Progenitor cell of endocrine pancreas (in vitro differentiated cells): ENCODE results near the gene ASCL2. TPM values are rescaled to one million over a fixed set of nuclear protein-coding genes. Genes with fewer than 3 reads are reported as not detected.

Experiments used
- DNase-seq: peaks from one replicate; pipeline ENCODE4 v3.0.0; 2021; ENCODE audit warnings: low spot score; ENCODE audit not compliant: unreplicated experiment
- H3K27ac Mint-ChIP-seq: 2 replicates; pipeline ENCODE4 v1.8.0; 2021; ENCODE audit warnings: mild to moderate bottlenecking, moderate library complexity, mixed read lengths
- H3K27me3 Mint-ChIP-seq: 2 replicates; pipeline ENCODE4 v1.8.0; 2021; ENCODE audit warnings: mixed read lengths
- H3K36me3 Mint-ChIP-seq: 2 replicates; pipeline ENCODE4 v1.8.0; 2022; ENCODE audit warnings: mixed read lengths; ENCODE audit not compliant: insufficient read depth
- H3K4me1 Mint-ChIP-seq: 2 replicates; pipeline ENCODE4 v1.8.0; 2021; ENCODE audit warnings: low read depth, mixed read lengths
- H3K4me3 Mint-ChIP-seq: 2 replicates; pipeline ENCODE4 v1.8.0; 2021; ENCODE audit warnings: low read depth, mild to moderate bottlenecking, moderate library complexity, mixed read lengths
- H3K9me3 Mint-ChIP-seq: 2 replicates; pipeline ENCODE4 v1.8.0; 2021; ENCODE audit warnings: low read depth, mixed read lengths
- total RNA-seq: library from RNA; stranded (reverse); gene quantifications from 2 replicates; pipeline ENCODE4 v1.2.1, GENCODE V29; 2021
- TF ChIP-seq, protein P1 (sequence below): fragments of 200-600 bp; sonication (generic); IDR thresholded peaks from one replicate; pipeline ENCODE4 v1.5.0; 2021; ENCODE audit warnings: antibody characterized with exemption, mild to moderate bottlenecking; ENCODE audit not compliant: unreplicated experiment

The ASCL2 gene
- total RNA-seq, 1 donor from 2014 or later, result 2.4 TPM

DNA sequence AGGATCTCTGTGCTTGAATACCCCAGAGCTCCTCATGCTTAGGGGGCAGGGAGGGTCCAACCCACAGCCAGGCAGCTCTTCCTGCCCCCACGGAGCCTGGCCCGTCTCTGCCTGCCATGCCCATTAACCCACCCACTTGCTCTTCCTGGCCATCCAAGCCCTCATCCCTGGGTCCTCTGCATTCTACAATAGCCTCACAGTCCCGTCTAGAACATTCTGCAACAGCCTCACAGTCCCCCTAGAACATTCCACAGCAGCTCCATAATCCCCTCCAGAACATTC lies 46.5 kb upstream of the ASCL2 start:
- Mint-ChIP-seq H3K9me3 (peaks cover 6% of the 10 kb centered on the region), H3K36me3 (no peaks in the 10 kb centered on the region), H3K4me3 (no peak overlapping the region), H3K27me3 (peaks cover 23% of the 10 kb centered on the region), H3K4me1 (no peaks in the 10 kb centered on the region), H3K27ac (no peak overlapping the region)
- DNase-seq, result no peak
- TF ChIP-seq, protein P1, sequence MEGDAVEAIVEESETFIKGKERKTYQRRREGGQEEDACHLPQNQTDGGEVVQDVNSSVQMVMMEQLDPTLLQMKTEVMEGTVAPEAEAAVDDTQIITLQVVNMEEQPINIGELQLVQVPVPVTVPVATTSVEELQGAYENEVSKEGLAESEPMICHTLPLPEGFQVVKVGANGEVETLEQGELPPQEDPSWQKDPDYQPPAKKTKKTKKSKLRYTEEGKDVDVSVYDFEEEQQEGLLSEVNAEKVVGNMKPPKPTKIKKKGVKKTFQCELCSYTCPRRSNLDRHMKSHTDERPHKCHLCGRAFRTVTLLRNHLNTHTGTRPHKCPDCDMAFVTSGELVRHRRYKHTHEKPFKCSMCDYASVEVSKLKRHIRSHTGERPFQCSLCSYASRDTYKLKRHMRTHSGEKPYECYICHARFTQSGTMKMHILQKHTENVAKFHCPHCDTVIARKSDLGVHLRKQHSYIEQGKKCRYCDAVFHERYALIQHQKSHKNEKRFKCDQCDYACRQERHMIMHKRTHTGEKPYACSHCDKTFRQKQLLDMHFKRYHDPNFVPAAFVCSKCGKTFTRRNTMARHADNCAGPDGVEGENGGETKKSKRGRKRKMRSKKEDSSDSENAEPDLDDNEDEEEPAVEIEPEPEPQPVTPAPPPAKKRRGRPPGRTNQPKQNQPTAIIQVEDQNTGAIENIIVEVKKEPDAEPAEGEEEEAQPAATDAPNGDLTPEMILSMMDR, result no peak

- Mint-ChIP-seq H3K9me3 (peaks cover 3% of the 10 kb centered on the region), H3K4me1 (no peaks in the 10 kb centered on the region), H3K36me3 (no peaks in the 10 kb centered on the region), H3K4me3 (no peak overlapping the region), H3K27ac (no peak overlapping the region), H3K27me3 (peaks cover 20% of the 10 kb centered on the region)
- TF ChIP-seq, protein P1, result no peak
- no peak for DNase-seq
Measured at GRCh38 chr11:2316169-2316962, 46.0 kb upstream of the ASCL2 start.

GRCh38 chr11:2315395-2316168 lies 45.2 kb upstream of the ASCL2 start:
- TF ChIP-seq, protein P1, result no peak
- Mint-ChIP-seq H3K27me3 (peaks cover 19% of the 10 kb centered on the region), H3K27ac (no peak overlapping the region), H3K36me3 (no peaks in the 10 kb centered on the region), H3K4me3 (no peak overlapping the region), H3K4me1 (no peaks in the 10 kb centered on the region), H3K9me3 (peaks cover 3% of the 10 kb centered on the region)
- DNase-seq, result no peak

- H3K4me1 Mint-ChIP-seq, result no peaks in the 10 kb centered on the region
- TF ChIP-seq, protein P1, result no peak
- H3K27ac Mint-ChIP-seq, result no peak overlapping the region
- no peaks in the 10 kb centered on the region for H3K36me3 Mint-ChIP-seq
- no peak overlapping the region for H3K4me3 Mint-ChIP-seq
- peaks cover 11% of the 10 kb centered on the region for H3K27me3 Mint-ChIP-seq
- H3K9me3 Mint-ChIP-seq, result peaks cover 3% of the 10 kb centered on the region
- DNase-seq, result no peak
Measured at GRCh38 chr11:2314525-2315394, 44.4 kb upstream of the ASCL2 start.

- Mint-ChIP-seq H3K36me3 (no peaks in the 10 kb centered on the region), H3K4me1 (no peaks in the 10 kb centered on the region), H3K9me3 (peaks cover 3% of the 10 kb centered on the region), H3K27ac (no peak overlapping the region), H3K27me3 (peaks cover 10% of the 10 kb centered on the region), H3K4me3 (no peak overlapping the region)
- TF ChIP-seq, protein P1, result no peak
- no peak for DNase-seq
Measured at GRCh38 chr11:2314136-2314524, 43.7 kb upstream of the ASCL2 start.
